ENCODE measurements around the gene AFDN. TPM values are rescaled to one million over a fixed set of nuclear protein-coding genes. Genes with fewer than 3 reads are reported as not detected.

The AFDN gene
- total RNA-seq, 1 donor from 2014 or later: 162 TPM

GRCh38 chr6:167840160-167840525, 13.4 kb downstream of the AFDN start:
- H3K27me3 ChIP-seq: no peaks in the 10 kb centered on the region
- no peaks in the 10 kb centered on the region for H3K36me3 ChIP-seq
- no peak for DNase-seq (ENCODE audit: extremely low spot score in 2 of 2)
- no peaks in the 10 kb centered on the region for H3K9me3 ChIP-seq
- no peak for TF ChIP-seq CTCF (IDR thresholded peaks at IDR 0.05)
- TF ChIP-seq POLR2A (IDR thresholded peaks at IDR 0.05): no peak
- no peak for TF ChIP-seq POLR2AphosphoS5 (IDR thresholded peaks at IDR 0.05; ENCODE audit: insufficient read depth in 1 of 2, low read depth in 1 of 2)
- intact Hi-C loops (cut with DNase I): no loop called here
- H3K4me1 ChIP-seq: peaks cover 28% of the 10 kb centered on the region
- no peak overlapping the region for H3K27ac ChIP-seq
- no peak overlapping the region for H3K4me3 ChIP-seq

GRCh38 chr6:167840526-167841179, 13.9 kb downstream of the AFDN start:
- Histone ChIP-seq H3K9me3 (no peaks in the 10 kb centered on the region), H3K36me3 (no peaks in the 10 kb centered on the region), H3K27ac (no peak overlapping the region), H3K4me1 (peaks cover 28% of the 10 kb centered on the region), H3K27me3 (no peaks in the 10 kb centered on the region), H3K4me3 (no peak overlapping the region)
- DNase-seq (ENCODE audit: extremely low spot score in 2 of 2): no peak
- intact Hi-C loops (cut with DNase I): no loop called here
- TF ChIP-seq POLR2AphosphoS5 (IDR thresholded peaks at IDR 0.05; ENCODE audit: insufficient read depth in 1 of 2, low read depth in 1 of 2) (no peak), CTCF (IDR thresholded peaks at IDR 0.05) (no peak), POLR2A (IDR thresholded peaks at IDR 0.05) (no peak)

GRCh38 chr6:167841981-167842380, 15.3 kb downstream of the AFDN start:
- Histone ChIP-seq H3K36me3 (no peaks in the 10 kb centered on the region), H3K27me3 (no peaks in the 10 kb centered on the region), H3K4me1 (peaks cover 28% of the 10 kb centered on the region), H3K27ac (no peak overlapping the region), H3K4me3 (no peak overlapping the region), H3K9me3 (no peaks in the 10 kb centered on the region)
- intact Hi-C loops (cut with DNase I): no loop called here
- DNase-seq (ENCODE audit: extremely low spot score in 2 of 2): no peak
- no peak for TF ChIP-seq POLR2A (IDR thresholded peaks at IDR 0.05)
- no peak for TF ChIP-seq CTCF (IDR thresholded peaks at IDR 0.05)
- no peak for TF ChIP-seq POLR2AphosphoS5 (IDR thresholded peaks at IDR 0.05; ENCODE audit: insufficient read depth in 1 of 2, low read depth in 1 of 2)

GRCh38 chr6:167842457-167842856, 15.7 kb downstream of the AFDN start:
- no peak overlapping the region for H3K4me3 ChIP-seq
- intact Hi-C loops (cut with DNase I): no loop called here
- no peaks in the 10 kb centered on the region for H3K36me3 ChIP-seq
- no peaks in the 10 kb centered on the region for H3K27me3 ChIP-seq
- peaks cover 28% of the 10 kb centered on the region for H3K4me1 ChIP-seq
- no peak for DNase-seq (ENCODE audit: extremely low spot score in 2 of 2)
- TF ChIP-seq POLR2AphosphoS5 (IDR thresholded peaks at IDR 0.05; ENCODE audit: insufficient read depth in 1 of 2, low read depth in 1 of 2) (no peak), CTCF (IDR thresholded peaks at IDR 0.05) (no peak), POLR2A (IDR thresholded peaks at IDR 0.05) (no peak)
- no peak overlapping the region for H3K27ac ChIP-seq
- no peaks in the 10 kb centered on the region for H3K9me3 ChIP-seq

GRCh38 chr6:167843023-167843422, 16.3 kb downstream of the AFDN start:
- Histone ChIP-seq H3K27me3 (no peaks in the 10 kb centered on the region), H3K4me1 (peaks cover 28% of the 10 kb centered on the region), H3K27ac (no peak overlapping the region), H3K36me3 (no peaks in the 10 kb centered on the region), H3K9me3 (no peaks in the 10 kb centered on the region), H3K4me3 (no peak overlapping the region)
- intact Hi-C loops (cut with DNase I): no loop called here
- TF ChIP-seq POLR2A (IDR thresholded peaks at IDR 0.05): no peak
- TF ChIP-seq CTCF (IDR thresholded peaks at IDR 0.05): no peak
- no peak for TF ChIP-seq POLR2AphosphoS5 (IDR thresholded peaks at IDR 0.05; ENCODE audit: insufficient read depth in 1 of 2, low read depth in 1 of 2)
- DNase-seq (ENCODE audit: extremely low spot score in 2 of 2): no peak

Data from vagina (tissue), 2 donors.